Measurements from ENCODE around the gene SOX5. TPM values are rescaled to one million over a fixed set of nuclear protein-coding genes. Genes with fewer than 3 reads are reported as not detected.

The SOX5 gene
- total and polyA plus RNA-seq, 2 experiments from 2014 or later, result 1.0 to 4.7 TPM

- TF ChIP-seq ETS1 (IDR thresholded peaks at IDR 0.05) (no peak), ZNF462 (CRISPR knock-in tag; IDR thresholded peaks at IDR 0.05) (no peak), POLR2AphosphoS5 (IDR thresholded peaks at IDR 0.05; ENCODE audit: low read depth) (no peak), ZNF114 (CRISPR knock-in tag; IDR thresholded peaks at IDR 0.05) (no peak), CREB1 (CRISPR knock-in tag; IDR thresholded peaks at IDR 0.05; ENCODE audit: low read depth) (no peak), EZH2phosphoT487 (IDR thresholded peaks at IDR 0.05; ENCODE audit: unreplicated experiment) (no peak), STAT1 (IDR thresholded peaks at IDR 0.05; ENCODE audit: unreplicated experiment) (no peak), JUNB (IDR thresholded peaks at IDR 0.05; ENCODE audit: unreplicated experiment) (no peak), EZH2 (IDR thresholded peaks at IDR 0.05; ENCODE audit: low read depth, unreplicated experiment) (no peak), CTCF (conservative IDR thresholded peaks at IDR 0.05; ENCODE audit: low read depth in 2 of 2) (no peak), ZNF331 (CRISPR knock-in tag; IDR thresholded peaks at IDR 0.05; ENCODE audit: low read depth) (no peak), NANOG (IDR thresholded peaks at IDR 0.05; ENCODE audit: borderline replicate concordance) (no peak)
- TF ChIP-seq, protein P1, sequence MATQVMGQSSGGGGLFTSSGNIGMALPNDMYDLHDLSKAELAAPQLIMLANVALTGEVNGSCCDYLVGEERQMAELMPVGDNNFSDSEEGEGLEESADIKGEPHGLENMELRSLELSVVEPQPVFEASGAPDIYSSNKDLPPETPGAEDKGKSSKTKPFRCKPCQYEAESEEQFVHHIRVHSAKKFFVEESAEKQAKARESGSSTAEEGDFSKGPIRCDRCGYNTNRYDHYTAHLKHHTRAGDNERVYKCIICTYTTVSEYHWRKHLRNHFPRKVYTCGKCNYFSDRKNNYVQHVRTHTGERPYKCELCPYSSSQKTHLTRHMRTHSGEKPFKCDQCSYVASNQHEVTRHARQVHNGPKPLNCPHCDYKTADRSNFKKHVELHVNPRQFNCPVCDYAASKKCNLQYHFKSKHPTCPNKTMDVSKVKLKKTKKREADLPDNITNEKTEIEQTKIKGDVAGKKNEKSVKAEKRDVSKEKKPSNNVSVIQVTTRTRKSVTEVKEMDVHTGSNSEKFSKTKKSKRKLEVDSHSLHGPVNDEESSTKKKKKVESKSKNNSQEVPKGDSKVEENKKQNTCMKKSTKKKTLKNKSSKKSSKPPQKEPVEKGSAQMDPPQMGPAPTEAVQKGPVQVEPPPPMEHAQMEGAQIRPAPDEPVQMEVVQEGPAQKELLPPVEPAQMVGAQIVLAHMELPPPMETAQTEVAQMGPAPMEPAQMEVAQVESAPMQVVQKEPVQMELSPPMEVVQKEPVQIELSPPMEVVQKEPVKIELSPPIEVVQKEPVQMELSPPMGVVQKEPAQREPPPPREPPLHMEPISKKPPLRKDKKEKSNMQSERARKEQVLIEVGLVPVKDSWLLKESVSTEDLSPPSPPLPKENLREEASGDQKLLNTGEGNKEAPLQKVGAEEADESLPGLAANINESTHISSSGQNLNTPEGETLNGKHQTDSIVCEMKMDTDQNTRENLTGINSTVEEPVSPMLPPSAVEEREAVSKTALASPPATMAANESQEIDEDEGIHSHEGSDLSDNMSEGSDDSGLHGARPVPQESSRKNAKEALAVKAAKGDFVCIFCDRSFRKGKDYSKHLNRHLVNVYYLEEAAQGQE (IDR thresholded peaks at IDR 0.05; ENCODE audit: unreplicated experiment), result no peak
- Histone ChIP-seq H3K4me1 (ENCODE audit: insufficient read depth) (peaks cover 7% of the 10 kb centered on the region; the same call in 1 of the 2 replicates), H3K27me3 (ENCODE audit: insufficient read depth) (peaks cover 34% of the 10 kb centered on the region), H4K20me1 (replicated peaks; ENCODE audit: insufficient read depth) (no peaks in the 10 kb centered on the region), H3K4me2 (peak overlapping the region; percentile 89), H3K36me3 (ENCODE audit: insufficient read depth) (no peaks in the 10 kb centered on the region), H2AFZ (peak overlapping the region; percentile 64), H3K27ac (ENCODE audit: low read depth) (no peak overlapping the region), H3K79me2 (replicated peaks; ENCODE audit: insufficient read depth) (no peaks in the 10 kb centered on the region), H3K9me2 (ENCODE audit: insufficient read depth) (no peaks in the 10 kb centered on the region), H3K4me3 (peak overlapping the region; percentile 59), H3F3A (replicated peaks; ENCODE audit: low read depth) (no peaks in the 10 kb centered on the region)
- no peaks in the 10 kb centered on the region for H3K36me3 Mint-ChIP-seq (ENCODE audit: low read depth)
- ATAC-seq (peak; percentile 64), DNase-seq (ENCODE audit: low spot score) (peak; percentile 7)
- H3K4me1 Mint-ChIP-seq, result no peaks in the 10 kb centered on the region
- H3K4me3 Mint-ChIP-seq, result no peak overlapping the region
- no peak overlapping the region for H3K27ac Mint-ChIP-seq
- H3K27me3 Mint-ChIP-seq (ENCODE audit: insufficient read depth, low read depth, poor library complexity), result peaks cover 1% of the 10 kb centered on the region
- H3K9me3 Mint-ChIP-seq, result no peaks in the 10 kb centered on the region
These were observed 1.4 kb upstream of the SOX5 start for GRCh38 chr12:23950775-23951451.
